IMR-90 (cell line): ENCODE data around the gene OSBPL9. TPM values are rescaled to one million over a fixed set of nuclear protein-coding genes. Genes with fewer than 3 reads are reported as not detected.

ENCODE experiments used
- ATAC-seq: fragments of 200-7000 bp; cut with Tn5 transposase; 2 replicates; pipeline ENCODE4 v1.9.1; 2020; ENCODE audit warnings: low read depth, mild to moderate bottlenecking, moderate library complexity
- BruUV-seq: library from RNA; stranded (reverse); fragments of 400-500 nt; replicated peaks from 2 replicates; lab custom pipeline; 2021; lab: Mats Ljungman, UMichigan
- CTCF ChIA-PET: fragments of 300-600 bp; formaldehyde crosslinking; extraction: SDS; loops from one replicate; lab custom pipeline; 2021; ENCODE audit warnings: antibody characterized with exemption; lab: Yijun Ruan, JAX
- POLR2A ChIA-PET: fragments of 300-600 bp; sonication (Branson Sonifier 250); formaldehyde crosslinking; loops from one replicate; lab custom pipeline; 2022; ENCODE audit warnings: antibody characterized with exemption; ENCODE audit not compliant: unreplicated experiment; lab: Charles Lee
- DNase-seq: peaks from one replicate; pipeline ENCODE4 v3.0.0; 2013
- H2AFZ ChIP-seq: replicated peaks from 2 replicates; pipeline ENCODE3; 2013; ENCODE audit warnings: low read length, mild to moderate bottlenecking; ENCODE audit not compliant: poor library complexity
- H2AK5ac ChIP-seq: 2 replicates; pipeline ENCODE4 v1.6.1; 2013; ENCODE audit warnings: low read depth, low read length, inconsistent platforms
- H2AK9ac ChIP-seq: replicated peaks from 2 replicates; pipeline ENCODE3; 2013; ENCODE audit warnings: mild to moderate bottlenecking, low read depth, low read length, moderate library complexity; ENCODE audit not compliant: poor library complexity
- H2BK120ac ChIP-seq: 2 replicates; pipeline ENCODE4 v1.6.1; 2013; ENCODE audit warnings: low read depth, low read length, inconsistent platforms
- H2BK15ac ChIP-seq: 3 replicates; pipeline ENCODE4 v1.6.1; 2013; ENCODE audit warnings: low read depth, low read length, inconsistent platforms
- H2BK20ac ChIP-seq: 2 replicates; pipeline ENCODE4 v1.6.1; 2013; ENCODE audit warnings: low read depth, mild to moderate bottlenecking, inconsistent platforms, low read length, moderate library complexity
- H2BK5ac ChIP-seq: 2 replicates; pipeline ENCODE4 v1.6.1; 2013; ENCODE audit warnings: mild to moderate bottlenecking, low read depth, low read length, inconsistent platforms; ENCODE audit not compliant: poor library complexity, severe bottlenecking
- H3K14ac ChIP-seq: replicated peaks from 2 replicates; pipeline ENCODE4 v1.6.1; 2013; ENCODE audit warnings: low read depth, low read length, inconsistent platforms
- H3K18ac ChIP-seq: 2 replicates; pipeline ENCODE4 v1.6.1; 2013; ENCODE audit warnings: low read depth, low read length, control low read depth
- H3K23ac ChIP-seq: 2 replicates; pipeline ENCODE4 v1.6.1; 2013; ENCODE audit warnings: low read depth, low read length, inconsistent platforms
- H3K27ac ChIP-seq: 2 replicates; pipeline ENCODE4 v1.5.1; 2013; ENCODE audit warnings: mild to moderate bottlenecking, control low read depth, low read length; ENCODE audit not compliant: insufficient read depth
- H3K27me3 ChIP-seq: 2 replicates; pipeline ENCODE4 v1.6.1; 2013; ENCODE audit warnings: low read length; ENCODE audit not compliant: control insufficient read depth, insufficient read depth
- H3K36me3 ChIP-seq: 2 replicates; pipeline ENCODE4 v1.6.1; 2013; ENCODE audit warnings: low read length, mixed read lengths; ENCODE audit not compliant: control insufficient read depth, insufficient read depth
- H3K4ac ChIP-seq: 2 replicates; pipeline ENCODE4 v1.6.1; 2013; ENCODE audit warnings: low read depth, low read length, inconsistent platforms
- H3K4me1 ChIP-seq: 2 replicates; pipeline ENCODE4 v1.6.1; 2013; ENCODE audit warnings: low read length, mixed read lengths; ENCODE audit not compliant: control insufficient read depth, insufficient read depth
- H3K4me2 ChIP-seq: 2 replicates; pipeline ENCODE4 v1.6.1; 2013; ENCODE audit warnings: low read depth, mild to moderate bottlenecking, control low read depth, low read length, moderate library complexity
- H3K4me3 ChIP-seq: 2 replicates; pipeline ENCODE4 v1.5.1; 2013; ENCODE audit warnings: low read depth, mild to moderate bottlenecking, control low read depth, low read length, moderate library complexity; ENCODE audit not compliant: insufficient read depth
- H3K56ac ChIP-seq: 2 replicates; pipeline ENCODE4 v1.6.1; 2013; ENCODE audit warnings: low read length, inconsistent platforms; ENCODE audit not compliant: insufficient read depth; ENCODE audit errors: extremely low read depth
- H3K79me1 ChIP-seq, 2 experiments: 2 replicates each; pipeline ENCODE4 v1.6.1; 2013; ENCODE audit warnings: low read length in 2 of 2, inconsistent platforms in 1 of 2, low read depth in 1 of 2
- H3K9ac ChIP-seq: 2 replicates; pipeline ENCODE4 v1.6.1; 2013; ENCODE audit warnings: low read depth, low read length, control low read depth
- H3K9me1 ChIP-seq: 2 replicates; pipeline ENCODE4 v1.6.1; 2013; ENCODE audit warnings: low read length, inconsistent platforms; ENCODE audit not compliant: insufficient read depth
- H3K9me3 ChIP-seq: 2 replicates; pipeline ENCODE4 v1.6.1; 2013; ENCODE audit warnings: low read length; ENCODE audit not compliant: control insufficient read depth, insufficient read depth
- H4K20me1 ChIP-seq: 2 replicates; pipeline ENCODE4 v1.6.1; 2013; ENCODE audit warnings: low read length, inconsistent platforms; ENCODE audit not compliant: insufficient read depth
- H4K5ac ChIP-seq: 2 replicates; pipeline ENCODE4 v1.6.1; 2013; ENCODE audit warnings: mild to moderate bottlenecking, low read depth, low read length, control low read depth
- H4K8ac ChIP-seq, 2 experiments: 2 replicates each; pipeline ENCODE4 v1.6.1; 2013; ENCODE audit warnings: low read depth in 2 of 2, low read length in 2 of 2, control low read depth in 1 of 2, inconsistent platforms in 1 of 2
- H4K91ac ChIP-seq: 2 replicates; pipeline ENCODE4 v1.6.1; 2013; ENCODE audit warnings: low read depth, low read length, inconsistent platforms; ENCODE audit not compliant: insufficient read depth
- BHLHE40 ChIP-seq: fragments of 150-350 bp; IDR thresholded peaks from 2 replicates; pipeline ENCODE4 v1.6.1; 2016; ENCODE audit warnings: mild to moderate bottlenecking, low read depth, low read length
- CEBPB ChIP-seq: IDR thresholded peaks from 2 replicates; pipeline ENCODE4 v1.6.1; 2012; ENCODE audit warnings: low read depth, low read length, improper control_type of control experiment
- CHD1 ChIP-seq: IDR thresholded peaks from 2 replicates; pipeline ENCODE4 v1.6.1; 2012; ENCODE audit warnings: low read depth, low read length, improper control_type of control experiment
- CTCF ChIP-seq: conservative IDR thresholded peaks from 2 replicates; pipeline ENCODE4 v1.5.1; 2012; ENCODE audit warnings: mild to moderate bottlenecking, low read depth, low read length, improper control_type of control experiment
- FOS ChIP-seq: fragments of 150-350 bp; IDR thresholded peaks from 2 replicates; pipeline ENCODE4 v1.6.1; 2016; ENCODE audit warnings: low read depth, low read length
- MAFK ChIP-seq: IDR thresholded peaks from 2 replicates; pipeline ENCODE4 v1.6.1; 2012; ENCODE audit warnings: low read depth, low read length, improper control_type of control experiment
- MAZ ChIP-seq: IDR thresholded peaks from 2 replicates; pipeline ENCODE4 v1.6.1; 2012; ENCODE audit warnings: low read depth, mild to moderate bottlenecking, low read length, improper control_type of control experiment, moderate library complexity, borderline replicate concordance
- NFE2L2 ChIP-seq: fragments of 150-350 bp; IDR thresholded peaks from 2 replicates; pipeline ENCODE4 v1.6.1; 2016; ENCODE audit warnings: low read depth, mild to moderate bottlenecking, low read length
- POLR2A ChIP-seq: IDR thresholded peaks from 2 replicates; pipeline ENCODE4 v1.6.1; 2012; ENCODE audit warnings: mild to moderate bottlenecking, low read depth, low read length
- RAD21 ChIP-seq: IDR thresholded peaks from 2 replicates; pipeline ENCODE4 v1.6.1; 2012; ENCODE audit warnings: low read length, improper control_type of control experiment
- RCOR1 ChIP-seq: IDR thresholded peaks from 2 replicates; pipeline ENCODE4 v1.6.1; 2012; ENCODE audit warnings: mild to moderate bottlenecking, low read length, improper control_type of control experiment; ENCODE audit not compliant: insufficient replicate concordance
- RFX5 ChIP-seq: IDR thresholded peaks from 2 replicates; pipeline ENCODE4 v1.8.0; 2012; ENCODE audit warnings: low read depth, mild to moderate bottlenecking, low read length, moderate library complexity
- USF2 ChIP-seq: fragments of 150-350 bp; IDR thresholded peaks from 2 replicates; pipeline ENCODE4 v1.6.1; 2017; ENCODE audit warnings: mild to moderate bottlenecking, antibody characterized with exemption, low read length, low read depth
- WGBS, 2 experiments: methylation state at CpG; one replicate each; pipeline versions ENCODE4 v1.1.5 to v1.1.7; 2013; ENCODE audit warnings: missing lambda C conversion rate in 2 of 2; ENCODE audit not compliant: insufficient read length in 1 of 2; ENCODE audit errors: extremely low coverage in 2 of 2; 5-methylcytosine and 5-hydroxymethylcytosine counted together
- dilution Hi-C: fragments of 300-500 bp; cut with HindIII; formaldehyde crosslinking; loops from one replicate; pipeline ENCODE4 v1.14.3; 2018; ENCODE audit warnings: low sequenced_read_pairs; ENCODE audit not compliant: unreplicated experiment
- in situ Hi-C: fragments of 300-500 bp; cut with MboI; formaldehyde crosslinking; loops from 3 replicates; pipeline ENCODE4 v1.14.3; 2019; ENCODE audit warnings: low sequenced_read_pairs, inconsistent platforms, mixed read lengths
- intact Hi-C: fragments of 100-400 bp; cut with micrococcal nuclease; formaldehyde crosslinking; loops from 2 replicates; pipeline ENCODE4 v1.10.0; 2022
- polyA plus RNA-seq, 3 experiments: library from polyadenylated mRNA; depleted of rRNA; stranded (reverse); fragments of >200 nt; gene quantifications; 2 replicates each; pipeline ENCODE4 v1.2.3, GENCODE V29; 2012; ENCODE audit warnings: low replicate concordance in 1 of 3
- total RNA-seq: library from RNA; depleted of rRNA; stranded (reverse); fragments of >200 nt; gene quantifications from 2 replicates; pipeline ENCODE4 v1.2.3, GENCODE V29; 2012

Gene OSBPL9
- total and polyA plus RNA-seq, 2 of the 4 experiments (the other 2 are of a cell fraction), result 51.4 to 127 TPM

GRCh38 chr1:51594716-51595115, 22.2 kb upstream of the OSBPL9 start:
- ChIA-PET CTCF (no interaction called here), POLR2A (no interaction called here)
- H2BK15ac ChIP-seq, result no peak overlapping the region
- in situ Hi-C loops, result no loop called here
- no peak overlapping the region for H2BK5ac ChIP-seq
- no peak overlapping the region for H3K56ac ChIP-seq
- no peak overlapping the region for H2AK9ac ChIP-seq
- no peak overlapping the region for H4K5ac ChIP-seq
- intact Hi-C loops, result no loop called here
- H3K18ac ChIP-seq, result no peak overlapping the region
- H3K4me2 ChIP-seq, result no peak overlapping the region
- H3K23ac ChIP-seq, result no peak overlapping the region
- TF ChIP-seq CHD1 (no peak), RFX5 (no peak), USF2 (no peak), RAD21 (no peak), BHLHE40 (no peak), POLR2A (no peak), FOS (no peak), MAZ (no peak), CTCF (no peak), RCOR1 (no peak), MAFK (no peak), CEBPB (no peak), NFE2L2 (no peak)
- H3K9ac ChIP-seq, result no peak overlapping the region
- no peak overlapping the region for H3K4ac ChIP-seq
- no peak overlapping the region for H3K14ac ChIP-seq
- no peaks in the 10 kb centered on the region for H4K20me1 ChIP-seq
- no peak overlapping the region for H3K4me3 ChIP-seq
- H3K9me1 ChIP-seq, result no peaks in the 10 kb centered on the region
- WGBS, 2 experiments, result 84% methylated on average over 18 of the region's 20 CpGs; no CpG with 5 or more reads in 1 of the 2 experiments
- H3K4me1 ChIP-seq, result no peaks in the 10 kb centered on the region
- dilution Hi-C loops, result no loop called here
- peaks cover 11% of the 10 kb centered on the region for H3K27me3 ChIP-seq
- no peak overlapping the region for H2BK120ac ChIP-seq
- BruUV-seq, result no TSS peak
- no peak overlapping the region for H2AFZ ChIP-seq
- H3K9me3 ChIP-seq, result no peaks in the 10 kb centered on the region
- H3K27ac ChIP-seq, result no peak overlapping the region
- no peak overlapping the region for H4K91ac ChIP-seq
- no peak overlapping the region for H4K8ac ChIP-seq
- no peaks in the 10 kb centered on the region for H3K79me1 ChIP-seq
- H2BK20ac ChIP-seq, result no peak overlapping the region
- ATAC-seq (no peak), DNase-seq (no peak)
- H3K36me3 ChIP-seq, result no peaks in the 10 kb centered on the region
- H2AK5ac ChIP-seq, result no peak overlapping the region
